Measurements from ENCODE around the gene SSC4D.
"Not testable (repeated sequence)": the region's sequence is repeated elsewhere in the genome, so short reads cannot be mapped to it uniquely, and the experiment has no call there.

Gene SSC4D

DNA sequence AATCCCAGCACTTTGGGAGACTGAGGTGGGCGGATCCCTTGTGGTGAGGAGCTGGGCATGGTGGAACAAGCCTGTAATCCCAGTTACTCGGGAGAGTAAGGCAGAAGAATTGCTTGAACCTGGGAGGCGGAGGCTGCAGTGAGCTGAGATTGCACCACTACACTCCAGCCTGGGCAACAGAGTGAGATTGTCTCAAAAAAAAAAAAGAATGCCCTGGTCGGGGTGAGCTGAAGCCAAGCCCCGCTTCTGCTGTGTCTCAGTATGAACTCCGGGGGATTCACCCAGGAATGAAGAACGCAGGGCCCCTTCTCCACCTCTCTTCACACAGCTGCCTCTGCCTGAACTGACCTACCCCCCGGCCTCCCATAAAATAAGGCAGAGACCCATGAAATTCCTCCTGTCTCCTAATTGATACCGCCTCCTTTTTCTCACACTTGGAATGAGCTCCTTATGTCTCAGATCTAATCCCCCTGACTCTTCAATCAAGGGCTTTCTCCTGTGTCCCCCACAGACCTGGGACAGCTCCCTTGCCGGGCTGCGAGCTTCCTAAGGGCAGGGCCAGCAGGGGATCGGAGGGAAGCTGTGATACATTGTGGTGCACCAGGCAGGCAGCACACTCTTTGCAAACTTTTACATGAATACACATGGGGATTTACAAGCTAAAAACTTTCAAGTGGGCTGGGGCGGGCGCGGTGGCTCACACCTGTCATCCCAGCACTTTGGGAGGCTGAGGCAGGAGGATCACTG, 14.3 kb upstream of the SSC4D start:
- DNase-seq (ENCODE audit: low read depth, low spot score), result no peak

DNA sequence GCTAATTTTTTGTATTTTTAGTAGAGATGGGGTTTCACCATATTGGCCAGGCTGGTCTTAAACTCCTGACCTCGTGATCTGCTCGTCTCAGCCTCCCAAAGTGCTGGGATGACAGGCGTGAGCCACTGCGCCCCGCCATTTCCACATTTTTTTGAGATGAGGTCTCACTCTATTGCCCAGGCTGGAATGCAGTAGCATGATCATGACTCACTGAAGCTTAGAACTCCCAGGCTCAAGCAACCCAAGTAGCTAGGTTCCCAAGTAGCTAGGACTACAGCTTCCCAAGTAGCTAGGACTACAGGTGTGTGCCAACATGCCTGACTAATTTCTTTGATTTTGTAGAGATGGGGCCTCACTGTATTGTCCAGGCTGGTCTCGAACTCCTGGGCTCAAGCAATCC, 11.6 kb upstream of the SSC4D start:
- not testable (repeated sequence) for DNase-seq (ENCODE audit: low read depth, low spot score)

DNA sequence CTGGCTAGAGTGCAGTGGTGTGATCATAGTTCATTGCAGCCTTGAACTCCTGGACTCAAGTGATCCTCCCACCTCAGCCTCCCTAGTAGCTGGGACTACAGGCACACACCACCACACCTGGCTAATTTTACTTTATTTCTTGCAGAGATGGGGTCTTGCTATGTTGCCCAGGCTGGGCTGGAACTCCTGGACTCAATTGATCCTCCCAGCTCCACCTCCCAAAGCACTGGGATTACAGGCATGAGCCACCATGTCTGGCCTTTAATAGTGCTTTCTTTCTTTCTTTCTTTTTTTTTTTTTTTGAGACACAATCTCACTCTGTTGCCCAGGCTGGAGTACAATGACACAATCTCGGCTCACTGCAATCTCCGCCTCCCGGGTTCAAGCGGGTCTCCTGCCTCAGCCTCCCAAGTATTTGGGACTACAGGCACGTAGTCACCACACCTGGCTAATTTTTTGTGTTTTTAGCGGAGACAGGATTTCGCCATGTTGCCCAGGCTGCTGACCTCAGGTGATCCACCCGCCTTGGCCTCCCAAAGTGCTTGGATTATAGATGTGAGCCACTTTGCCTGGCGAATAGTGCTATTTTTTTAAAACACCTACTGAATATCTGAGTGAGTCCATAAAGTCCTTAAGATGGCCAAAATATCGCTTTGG, 8.3 kb upstream of the SSC4D start:
- not testable (repeated sequence) for DNase-seq (ENCODE audit: low read depth, low spot score)

DNA sequence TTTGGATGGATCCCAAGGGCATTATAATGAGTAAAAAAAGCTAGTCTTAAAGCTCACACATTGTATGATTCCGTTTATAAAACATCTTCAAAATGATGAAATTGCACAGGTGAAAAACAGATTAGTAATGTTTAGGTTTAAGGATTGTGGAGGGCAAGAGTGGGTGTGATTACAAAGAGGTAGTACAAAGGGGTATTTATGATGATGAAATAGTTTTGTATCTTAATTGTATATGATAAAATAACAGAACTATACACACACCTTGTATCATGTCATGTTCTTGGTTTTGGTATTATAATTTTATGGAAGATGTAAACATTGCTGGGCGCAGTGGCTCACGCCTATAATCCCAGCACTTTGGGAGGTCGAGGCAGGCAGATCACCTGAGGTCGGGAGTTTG, 2.8 kb upstream of the SSC4D start:
- no peak for DNase-seq (ENCODE audit: low read depth, low spot score)

DNA sequence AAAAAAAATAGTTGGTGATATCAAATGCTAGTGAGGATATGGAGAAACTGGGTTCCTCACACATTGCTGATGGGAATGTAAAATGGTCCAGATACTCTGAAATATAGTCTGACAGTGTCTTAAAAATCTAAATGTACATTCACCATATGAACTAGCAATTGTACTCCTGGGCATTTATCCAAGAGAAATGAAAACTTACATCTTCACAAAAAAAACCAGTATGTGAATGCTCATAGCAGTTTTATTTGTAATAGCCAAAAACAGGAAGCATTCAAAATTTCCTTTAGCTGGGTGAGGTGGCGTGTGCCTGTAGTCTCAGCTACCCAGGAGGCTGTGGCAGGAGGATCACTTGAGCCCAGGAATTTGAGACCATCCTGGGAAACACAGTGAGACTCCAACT, 2.1 kb upstream of the SSC4D start:
- DNase-seq (ENCODE audit: low read depth, low spot score), result no peak

DNA sequence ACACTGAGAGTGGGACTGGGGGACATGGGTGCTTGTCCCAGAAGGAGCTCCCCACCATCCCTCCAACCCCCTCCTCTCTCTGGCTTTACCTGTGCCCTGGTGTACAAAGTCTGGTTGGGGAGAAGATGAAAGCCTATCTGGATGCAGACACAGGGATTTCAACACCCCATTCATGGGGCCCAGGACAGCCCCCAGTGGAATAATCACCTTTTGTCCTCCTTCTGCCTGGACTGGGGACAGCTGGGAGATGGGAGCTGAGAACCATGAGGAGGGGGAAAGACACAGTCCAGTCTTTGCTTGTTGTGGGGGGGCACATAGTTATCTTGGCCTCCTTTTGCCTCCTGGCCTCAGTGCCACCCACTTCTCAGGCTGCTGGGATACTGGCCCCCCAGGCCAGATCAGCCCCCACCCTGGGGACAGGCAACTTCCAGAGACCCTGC, 1.4 kb downstream of the SSC4D start:
- no peak for DNase-seq (ENCODE audit: low read depth, low spot score)

DNA sequence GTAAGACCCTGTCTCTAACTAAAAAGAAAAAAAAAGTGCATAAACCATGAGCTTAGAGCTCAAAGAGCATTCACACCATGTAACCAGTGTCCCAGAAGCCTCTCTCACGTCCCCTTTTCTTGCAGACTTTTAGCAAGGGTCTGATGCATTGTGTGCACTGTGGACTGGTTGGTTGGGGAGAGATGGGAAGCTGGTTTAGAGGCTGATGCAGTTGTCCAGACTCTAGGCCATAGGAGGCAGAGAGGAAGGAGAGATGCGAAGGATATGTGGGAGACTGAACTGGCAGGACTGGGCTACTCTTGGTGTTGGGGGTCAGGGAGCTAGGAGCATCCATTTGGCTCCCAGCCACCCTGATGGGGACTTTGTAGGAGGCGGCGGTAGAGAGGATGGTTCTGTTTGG, 1.8 kb downstream of the SSC4D start:
- no peak for DNase-seq (ENCODE audit: low read depth, low spot score)

DNA sequence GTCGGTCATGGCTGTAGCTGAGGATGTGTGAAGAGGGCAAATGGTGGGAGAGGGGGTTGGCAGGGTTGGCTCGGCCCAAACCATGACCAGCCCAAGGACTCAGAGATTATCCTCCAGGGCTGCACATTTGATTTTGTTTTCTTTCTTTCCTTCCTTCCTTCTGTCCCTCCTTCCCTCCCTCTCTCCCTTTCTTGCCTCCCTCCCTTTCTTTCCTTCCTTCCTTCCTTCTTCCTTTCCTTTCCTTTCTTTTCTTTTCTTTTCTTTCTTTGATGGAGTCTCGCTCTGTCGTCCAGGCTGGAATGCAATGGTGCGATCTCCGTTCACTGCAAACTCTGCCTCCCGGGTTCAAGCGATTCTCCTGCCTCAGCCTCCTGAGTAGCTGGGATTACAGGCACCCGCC, 3.8 kb downstream of the SSC4D start:
- no peak for DNase-seq (ENCODE audit: low read depth, low spot score)

DNA sequence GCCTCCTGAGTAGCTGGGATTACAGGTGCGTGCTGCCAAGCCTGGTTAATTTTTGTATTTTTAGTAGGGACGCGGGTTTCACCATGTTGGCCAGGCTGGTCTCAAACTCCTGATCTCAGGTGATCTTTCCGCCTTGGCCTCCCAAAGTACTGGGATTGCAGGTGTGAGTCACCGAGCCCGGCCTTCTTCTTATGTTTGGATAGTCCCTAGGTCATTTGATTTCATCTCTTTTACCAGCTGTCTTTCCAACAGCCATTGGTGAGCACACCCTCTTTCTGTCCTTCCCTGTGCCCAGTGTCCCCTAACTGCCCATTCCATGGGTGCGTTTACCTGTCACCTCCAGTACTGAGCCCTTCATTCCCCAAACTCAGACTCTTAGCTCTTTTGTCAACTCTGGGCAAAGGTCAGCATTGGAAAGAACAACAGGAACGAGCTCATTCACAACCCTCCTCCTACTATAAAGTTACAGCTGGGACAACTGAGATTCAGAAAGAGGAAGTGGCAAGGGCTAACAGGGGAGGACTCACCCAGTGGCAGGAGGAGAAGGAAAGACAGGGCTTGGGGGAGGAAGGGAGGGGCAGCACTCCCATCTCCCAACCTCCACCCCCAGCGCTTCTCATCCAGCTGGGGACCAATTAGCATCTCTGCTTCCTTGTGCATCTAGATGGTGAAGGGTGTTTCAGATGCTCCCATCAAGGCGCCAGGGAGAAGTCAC, 5.6 kb downstream of the SSC4D start:
- no peak for DNase-seq (ENCODE audit: low read depth, low spot score)

DNA sequence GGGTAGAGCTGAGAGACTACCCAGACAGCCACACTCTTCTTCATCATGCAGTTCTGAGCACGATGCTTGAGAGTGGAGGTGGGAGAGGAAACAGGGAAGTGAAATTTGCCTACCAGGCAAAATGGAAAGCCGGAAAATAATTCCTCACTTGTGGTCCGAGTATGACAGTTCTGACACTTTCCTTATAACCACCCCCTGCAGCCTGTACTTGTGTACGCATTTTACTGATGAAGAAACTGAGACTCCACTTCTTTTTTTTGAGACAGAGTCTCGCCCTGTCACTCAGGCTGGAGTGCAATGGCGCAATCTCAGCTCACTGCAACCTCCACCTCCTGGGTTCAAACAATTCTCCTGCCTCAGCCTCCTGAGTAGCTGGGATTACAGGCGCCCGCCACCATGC, 6.4 kb downstream of the SSC4D start:
- not testable (repeated sequence) for DNase-seq (ENCODE audit: low read depth, low spot score)

DNA sequence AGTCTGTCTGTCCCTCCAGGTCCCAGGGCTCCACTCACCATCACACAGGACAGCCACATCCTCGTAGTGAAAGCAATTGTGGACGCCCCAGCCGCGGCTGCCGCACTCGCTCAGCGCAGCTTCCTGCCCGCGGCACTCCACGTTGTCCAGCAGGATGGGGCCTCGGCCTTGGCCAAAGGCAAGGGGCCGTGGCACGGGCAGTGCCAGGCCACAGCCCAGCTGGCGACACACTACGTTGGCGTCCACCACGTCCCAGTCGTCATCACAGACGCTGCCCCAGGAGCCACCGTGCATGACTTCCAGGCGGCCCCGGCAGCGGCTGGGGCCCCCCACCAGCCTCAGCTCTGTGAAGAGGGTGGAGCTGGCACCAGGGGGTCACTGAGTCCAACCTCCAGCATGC, 9.2 kb downstream of the SSC4D start:
- no peak for DNase-seq (ENCODE audit: low read depth, low spot score)

DNA sequence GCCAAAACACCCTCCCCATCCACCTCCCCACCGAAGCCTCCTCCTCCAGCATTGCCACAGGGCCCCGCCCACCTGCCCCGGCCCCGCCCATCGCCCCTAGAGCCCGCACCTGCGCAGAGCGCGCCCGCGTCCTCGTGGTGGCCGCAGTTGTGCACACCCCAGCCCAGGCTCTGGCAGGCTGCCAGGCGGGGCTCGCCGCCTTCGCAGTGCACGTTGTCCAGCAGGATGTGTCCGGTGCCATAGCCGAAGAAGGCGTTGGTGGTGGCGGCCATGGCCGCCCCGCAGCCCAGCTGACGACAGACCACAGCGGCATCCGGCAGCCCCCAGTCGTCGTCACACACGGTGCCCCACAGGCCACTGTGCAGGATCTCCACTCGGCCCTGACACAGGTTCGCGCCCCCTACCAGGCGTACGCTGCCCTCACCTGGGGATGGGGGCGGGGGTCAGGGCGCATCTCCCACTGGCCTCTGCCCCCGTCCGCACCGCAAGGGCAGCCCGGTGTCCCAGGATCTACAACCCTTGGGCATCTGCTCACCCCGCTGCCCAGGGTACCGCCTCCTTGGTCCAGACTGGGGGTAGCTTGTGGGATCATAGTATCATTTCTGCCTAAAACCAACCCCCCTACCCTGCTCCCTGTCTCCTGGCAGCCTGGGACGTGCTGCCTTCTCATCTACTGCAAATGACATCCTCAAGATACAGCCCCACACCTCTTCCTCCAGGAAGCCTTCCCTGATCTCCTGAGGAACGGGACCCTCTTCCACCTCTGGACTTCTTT, 11.9 kb downstream of the SSC4D start:
- peak; percentile 54 for DNase-seq (ENCODE audit: low read depth, low spot score)

DNA sequence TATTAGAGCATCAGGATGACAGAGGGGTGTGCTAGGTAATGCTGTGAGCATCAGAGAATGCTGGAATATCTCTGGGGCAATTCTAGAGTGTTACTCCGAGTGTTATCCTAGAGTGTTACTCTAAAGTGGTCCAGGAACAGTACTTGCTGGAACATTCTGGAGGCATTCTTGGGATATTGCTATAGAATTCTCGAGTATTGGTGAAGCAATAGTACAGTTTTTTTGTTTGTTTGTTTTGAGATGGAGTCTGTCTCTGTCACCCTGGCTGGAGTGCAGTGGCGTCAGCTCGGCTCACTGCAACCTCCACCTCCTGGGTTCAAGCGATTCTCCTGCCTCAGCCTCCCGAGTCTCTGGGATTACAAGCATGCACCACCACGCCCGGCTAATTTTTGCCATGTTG, 12.6 kb downstream of the SSC4D start:
- no peak for DNase-seq (ENCODE audit: low read depth, low spot score)

DNA sequence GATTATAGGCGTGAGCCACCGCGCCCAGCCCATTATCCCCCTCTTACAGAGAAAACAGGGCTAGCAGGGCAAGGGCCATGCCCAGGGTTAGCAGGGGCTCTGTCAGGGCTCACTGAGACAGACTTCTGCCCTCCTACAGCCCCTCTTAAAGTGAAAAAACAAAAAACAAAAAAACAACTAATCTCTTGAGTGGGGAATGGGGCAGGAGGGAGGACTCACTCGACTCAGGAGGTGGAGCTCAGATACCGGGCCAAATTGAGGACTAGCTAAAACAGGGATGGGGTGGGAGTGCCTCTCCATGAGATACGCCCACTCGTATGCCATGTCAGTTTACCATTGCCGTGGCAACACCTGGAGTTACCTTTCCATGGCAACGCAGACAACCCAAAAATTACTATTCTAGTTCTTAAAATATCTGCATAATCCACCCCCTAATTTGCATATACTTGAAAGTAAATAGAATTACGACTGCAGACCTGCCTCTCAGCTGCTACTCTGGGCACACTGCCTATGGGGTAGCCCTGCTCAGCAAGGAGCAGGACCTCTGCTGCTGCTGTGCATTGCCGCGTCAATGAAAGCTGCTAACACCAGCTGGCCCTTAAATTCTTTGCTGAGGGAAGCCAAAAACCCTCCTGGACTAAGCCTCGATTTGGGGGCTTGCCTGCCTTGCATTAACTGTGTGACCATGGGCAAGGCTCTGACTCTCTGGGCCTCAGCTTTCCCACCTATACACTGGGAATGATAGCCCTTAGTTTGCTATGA, 13.4 kb downstream of the SSC4D start:
- no peak for DNase-seq (ENCODE audit: low read depth, low spot score)

DNA sequence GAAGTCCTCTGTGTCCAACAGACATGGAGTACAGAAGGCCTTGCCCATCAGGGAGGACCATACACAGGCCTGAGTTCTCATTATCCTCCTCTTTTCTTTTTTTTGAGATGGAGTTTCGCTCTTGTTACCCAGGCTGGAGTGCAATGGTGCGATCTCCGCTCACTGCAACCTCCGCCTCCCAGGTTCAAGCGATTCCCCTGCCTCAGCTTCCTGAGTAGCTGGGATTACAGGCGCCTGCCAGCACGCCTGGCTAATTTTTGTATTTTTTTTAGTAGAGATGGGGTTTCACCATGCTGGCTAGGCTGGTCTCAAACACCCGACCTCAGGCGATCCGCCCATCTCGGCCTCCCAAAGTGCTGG, 13.9 kb downstream of the SSC4D start:
- DNase-seq (ENCODE audit: low read depth, low spot score), result not testable (repeated sequence)

DNA sequence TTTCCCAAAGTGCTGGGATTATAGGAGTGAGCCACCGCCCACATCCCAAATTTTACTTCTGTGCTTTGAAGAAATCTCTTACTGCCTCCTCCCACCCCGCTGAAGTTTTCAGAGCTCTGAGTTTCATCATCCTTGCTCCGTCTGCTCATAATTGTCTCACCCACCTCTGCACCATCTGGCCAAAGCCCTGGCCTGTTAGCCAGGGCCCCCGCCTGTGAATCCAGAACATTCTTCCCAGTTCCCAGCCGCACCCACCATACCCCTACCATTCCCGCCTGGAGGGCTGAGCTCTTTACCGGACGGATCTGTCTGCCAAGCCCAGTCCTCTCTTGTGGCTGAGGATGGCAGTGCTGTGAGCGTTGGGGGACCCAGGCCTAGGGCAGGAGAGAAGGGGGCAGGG, 14.5 kb downstream of the SSC4D start:
- no peak for DNase-seq (ENCODE audit: low read depth, low spot score)

DNA sequence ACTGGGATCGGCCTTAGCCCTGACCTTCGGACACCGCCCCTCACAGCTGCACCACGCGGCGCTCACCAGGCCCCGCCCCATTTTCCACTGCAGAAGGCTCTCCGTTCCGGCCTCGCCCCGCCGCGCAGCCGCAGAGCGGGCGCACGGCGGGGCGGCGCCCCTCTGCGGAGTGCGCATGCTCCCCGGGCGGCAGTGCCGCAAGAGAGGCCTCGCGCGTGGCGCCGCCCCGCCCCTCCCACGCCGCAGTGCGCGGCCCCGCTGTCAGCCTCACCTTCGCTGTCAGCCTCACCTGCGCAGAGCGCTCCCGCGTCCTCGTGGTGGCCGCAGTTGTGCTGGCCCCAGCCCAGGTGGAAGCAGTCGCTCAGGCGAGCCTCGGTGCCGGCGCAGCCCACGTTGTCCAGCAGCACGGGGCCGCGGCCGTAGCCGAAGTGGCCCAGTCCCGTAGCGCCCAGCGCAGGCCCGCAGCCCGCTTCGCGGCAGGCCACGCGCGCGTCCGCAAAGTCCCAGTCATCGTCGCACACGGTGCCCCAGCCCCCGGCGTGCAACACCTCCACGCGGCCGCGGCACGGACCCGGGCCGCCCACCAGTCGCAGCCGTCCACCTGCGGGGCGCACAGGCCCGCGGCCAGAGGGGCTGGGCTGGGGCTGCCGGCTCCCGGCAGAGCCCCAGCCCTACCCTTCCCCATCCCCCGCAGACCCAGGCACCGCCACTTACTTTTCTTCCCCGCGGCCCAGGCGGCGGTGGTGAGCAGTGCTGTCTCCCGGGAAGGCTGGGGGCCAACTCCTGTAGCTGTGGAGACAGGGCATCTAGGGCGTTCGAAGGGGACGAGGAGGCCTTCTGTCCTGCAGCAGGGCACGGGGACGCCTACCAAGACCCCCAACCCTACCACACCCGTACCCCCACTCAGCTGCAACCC, 16.1 kb downstream of the SSC4D start:
- DNase-seq (ENCODE audit: low read depth, low spot score), result peak; percentile 78

DNA sequence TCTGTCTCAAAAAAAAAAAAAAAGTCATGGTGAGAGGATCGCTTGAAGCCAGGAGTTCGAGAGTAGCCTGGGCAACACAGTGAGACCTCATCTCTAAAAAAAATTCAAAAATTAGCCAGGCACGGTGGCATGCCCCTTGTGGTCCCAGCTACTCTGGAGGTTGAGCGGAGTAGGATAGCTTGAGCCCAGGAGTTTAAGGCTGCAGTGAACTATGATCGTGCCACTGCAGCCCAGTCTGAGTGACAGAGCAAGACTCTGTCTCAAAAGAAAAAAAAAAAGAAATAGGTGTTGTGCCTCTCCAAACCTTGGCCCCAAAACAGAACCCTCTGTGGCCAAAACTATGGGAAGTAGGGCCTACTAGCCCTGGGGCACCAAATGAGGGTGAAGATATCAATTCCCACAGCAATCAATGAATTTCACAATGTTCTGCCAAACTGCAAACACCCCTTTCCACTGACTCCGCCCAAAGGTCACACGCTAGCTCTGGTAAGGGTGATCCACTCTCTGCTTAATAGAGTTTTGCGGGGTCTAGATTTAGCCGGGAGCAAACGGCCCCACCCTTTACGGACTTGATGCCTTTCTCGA, 16.9 kb downstream of the SSC4D start:
- DNase-seq (ENCODE audit: low read depth, low spot score), result no peak

DNA sequence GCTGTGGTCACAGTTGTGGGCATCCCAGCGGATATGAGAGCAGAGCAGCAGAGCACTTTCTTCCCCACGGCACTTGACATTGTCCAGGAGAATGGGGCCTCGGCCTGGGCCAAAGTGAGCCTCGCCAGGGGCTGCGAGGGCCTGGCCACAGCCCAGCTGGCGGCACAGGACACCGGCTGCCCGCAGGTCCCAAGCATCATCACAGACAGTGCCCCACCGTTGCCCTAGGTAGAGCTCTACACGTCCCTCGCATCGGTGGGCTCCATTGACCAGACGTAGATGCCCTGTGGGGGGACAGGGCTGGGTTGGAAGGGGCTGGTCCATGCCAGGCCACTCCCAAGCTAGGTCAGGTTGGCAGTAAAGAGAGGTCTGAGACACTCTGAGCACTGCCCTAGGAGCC, 19.4 kb downstream of the SSC4D start:
- DNase-seq (ENCODE audit: low read depth, low spot score), result no peak

DNA sequence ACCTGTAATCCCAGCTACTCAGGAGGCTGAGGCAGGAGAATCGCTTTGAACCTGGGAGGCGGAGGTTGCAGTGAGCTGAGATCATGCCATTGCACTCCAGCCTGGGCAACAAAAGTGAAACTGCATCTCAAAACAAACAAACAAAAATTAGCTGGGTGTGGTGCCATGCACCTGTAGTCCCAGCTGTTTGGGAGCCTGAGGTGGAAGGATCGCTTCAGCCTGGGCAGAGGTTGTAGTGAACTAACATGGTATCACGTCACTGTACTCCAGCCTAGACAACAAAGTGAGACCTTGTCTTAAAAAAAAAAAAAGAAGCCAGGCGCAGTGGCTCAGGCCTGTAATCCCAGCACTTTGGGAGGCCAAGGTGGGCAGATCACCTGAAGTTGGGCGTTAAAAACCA, 21.7 kb downstream of the SSC4D start:
- DNase-seq (ENCODE audit: low read depth, low spot score), result not testable (repeated sequence)

All from activated CD4-positive, CD25-positive, alpha-beta regulatory T cell treated with anti-CD3 and anti-CD28 coated beads, Interleukin-2, amount 50 U/mL, for 16 hours (primary cell).